Skeletal muscle tissue (tissue), 5 donors: ENCODE measurements around the gene UPK2. TPM values are rescaled to one million over a fixed set of nuclear protein-coding genes. Genes with fewer than 3 reads are reported as not detected.

Experiments
- H3K27ac ChIP-seq: one replicate; pipeline ENCODE4 v1.7.0; 2013; ENCODE audit warnings: mild to moderate bottlenecking, low read depth, low read length, inconsistent platforms
- H3K27me3 ChIP-seq, 3 donors: one replicate each; pipeline ENCODE4 v1.7.0; 2013; ENCODE audit warnings: low read length in 3 of 3; ENCODE audit not compliant: control insufficient read depth in 3 of 3, insufficient read depth in 3 of 3
- H3K36me3 ChIP-seq, 3 donors: one replicate each; pipeline ENCODE4 v1.7.0; 2013; ENCODE audit warnings: low read length in 3 of 3; ENCODE audit not compliant: control insufficient read depth in 3 of 3, insufficient read depth in 3 of 3
- H3K4me1 ChIP-seq, 3 donors: one replicate each; pipeline ENCODE4 v1.7.0; 2013; ENCODE audit warnings: low read length in 3 of 3, mild to moderate bottlenecking in 3 of 3; ENCODE audit not compliant: control insufficient read depth in 3 of 3, insufficient read depth in 3 of 3
- H3K4me3 ChIP-seq, 3 donors: one replicate each; pipeline ENCODE4 v1.7.0; 2013; ENCODE audit warnings: low read length in 3 of 3
- H3K9ac ChIP-seq, 3 donors: one replicate each; pipeline ENCODE4 v1.7.0; 2013; ENCODE audit warnings: low read length in 3 of 3, mild to moderate bottlenecking in 3 of 3, moderate library complexity in 2 of 3, low read depth in 1 of 3
- H3K9me3 ChIP-seq, 3 donors: one replicate each; pipeline ENCODE4 v1.7.0; 2013; ENCODE audit warnings: low read length in 3 of 3; ENCODE audit not compliant: control insufficient read depth in 3 of 3
- small RNA-seq: library from RNA; depleted of rRNA; stranded (forward); fragments of <200 nt; gene quantifications from one replicate; pipeline ENCODE3, GENCODE V24; 2014
- total RNA-seq: library from RNA; depleted of rRNA; stranded (reverse); fragments of >200 nt; gene quantifications from one replicate; pipeline ENCODE4 v1.2.3, GENCODE V29; 2014
- donor health status: Osteomylitis.

Gene UPK2
- total RNA-seq, 1 donor from 2014 or later, result not detected

DNA sequence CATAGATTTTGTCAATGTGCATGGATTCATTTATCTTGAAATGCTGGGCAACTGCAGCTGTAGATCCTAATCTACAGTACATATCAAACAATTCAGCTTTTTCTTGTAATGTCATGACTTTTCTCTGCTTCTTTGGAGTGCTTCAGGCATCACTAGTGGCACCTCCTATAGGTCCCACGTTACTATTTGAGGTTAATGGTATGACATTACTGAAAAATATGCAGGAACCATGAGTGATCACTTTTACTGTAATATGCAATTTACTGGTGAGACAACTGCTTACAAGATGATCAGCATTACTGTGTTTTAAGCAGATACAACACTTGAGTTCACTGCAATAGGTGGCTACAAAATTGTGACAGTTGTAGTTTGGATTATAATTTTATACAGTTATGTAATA is 44.8 kb downstream of the UPK2 start:
- Histone ChIP-seq H3K27me3 (no peaks in the 10 kb centered on the region), H3K4me3 (no peak overlapping the region), H3K36me3 (peaks cover 13 to 25% (median 19%) of the 10 kb centered on the region in 3 donors), H3K4me1 (peaks cover 20 to 33% (median 30%) of the 10 kb centered on the region in 3 donors), H3K9me3 (no peaks in the 10 kb centered on the region), H3K9ac (no peak overlapping the region), H3K27ac (no peak overlapping the region)

DNA sequence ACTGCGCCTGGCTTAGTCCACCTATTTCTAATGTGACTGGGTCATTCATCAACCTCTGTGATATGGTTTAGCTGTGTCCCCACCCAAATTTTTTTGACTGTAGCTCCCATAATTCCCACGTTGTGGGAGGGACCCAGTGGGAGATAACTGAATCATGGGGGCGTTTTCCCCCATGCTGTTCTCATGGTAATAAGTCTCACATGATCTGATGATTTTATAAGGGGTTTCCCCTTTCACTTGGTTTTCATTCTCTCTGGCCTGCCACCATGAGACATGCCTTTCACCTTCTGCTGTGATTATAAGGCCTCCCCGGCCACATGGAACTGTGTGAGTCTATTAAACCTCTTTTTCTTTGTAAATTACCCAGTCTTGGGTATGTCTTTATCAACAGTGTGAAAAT is 50.6 kb downstream of the UPK2 start:
- no peaks in the 10 kb centered on the region for H3K27me3 ChIP-seq
- no peak overlapping the region for H3K27ac ChIP-seq
- H3K36me3 ChIP-seq, result peaks cover 14 to 44% (median 26%) of the 10 kb centered on the region in 3 donors
- no peak overlapping the region for H3K4me3 ChIP-seq
- no peaks in the 10 kb centered on the region for H3K4me1 ChIP-seq
- H3K9me3 ChIP-seq, result no peaks in the 10 kb centered on the region
- H3K9ac ChIP-seq, result no peak overlapping the region

Small RNAs within 50 kb of the gene (small RNA-seq; reads per million reads assigned to genes)
- not detected for gene AP003392.2
- not detected for gene MIR4492
- gene RF00017, result not detected
- not detected for gene RF00019
- not detected for gene RN7SL688P

Other genes starting within 250 kb of the UPK2 start
- gene DDX6, start 165.1 kb upstream of the UPK2 start, total RNA-seq, result 103 TPM
- not detected for gene CXCR5, start 72.4 kb upstream of the UPK2 start, total RNA-seq
- 24.0 TPM for gene BCL9L, start 30.4 kb upstream of the UPK2 start, total RNA-seq
- not detected for gene FOXR1, start 15.5 kb downstream of the UPK2 start, total RNA-seq
- gene CENATAC, start 41.8 kb downstream of the UPK2 start, total RNA-seq, result 8.4 TPM
- gene RPS25, start 62.0 kb downstream of the UPK2 start, total RNA-seq, result 1,590 TPM
- 39.1 TPM for gene TRAPPC4, start 62.5 kb downstream of the UPK2 start, total RNA-seq
- gene SLC37A4, start 74.6 kb downstream of the UPK2 start, total RNA-seq, result 6.8 TPM
- gene HYOU1, start 100.9 kb downstream of the UPK2 start, total RNA-seq, result 23.0 TPM
- 21.4 TPM for gene VPS11, start 111.5 kb downstream of the UPK2 start, total RNA-seq
- gene HMBS, start 128.6 kb downstream of the UPK2 start, total RNA-seq, result 6.8 TPM
- 8.4 TPM for gene DPAGT1, start 145.6 kb downstream of the UPK2 start, total RNA-seq
- 2.1 TPM for gene C2CD2L, start 151.0 kb downstream of the UPK2 start, total RNA-seq
- 18.3 TPM for gene HINFP, start 165.3 kb downstream of the UPK2 start, total RNA-seq
- gene ABCG4, start 192.8 kb downstream of the UPK2 start, total RNA-seq, result under 0.01 TPM
- 17.2 TPM for gene NLRX1, start 212.4 kb downstream of the UPK2 start, total RNA-seq
- under 0.01 TPM for gene NHERF4, start 229.2 kb downstream of the UPK2 start, total RNA-seq